H9 (cell line): ENCODE results near the gene TRNAU1AP. TPM values are rescaled to one million over a fixed set of nuclear protein-coding genes. Genes with fewer than 3 reads are reported as not detected.

ENCODE experiments used
- DNase-seq: peaks from one replicate; pipeline ENCODE4 v3.0.0-alpha.2; 2017
- H2AFZ ChIP-seq: one replicate; pipeline ENCODE4 v1.6.1; 2013; ENCODE audit warnings: mild to moderate bottlenecking, low read length, control low read depth, moderate library complexity
- H2AK5ac ChIP-seq: 2 replicates; pipeline ENCODE4 v1.6.1; 2013; ENCODE audit warnings: low read length, control low read depth, mixed read lengths; ENCODE audit not compliant: insufficient read length
- H2BK120ac ChIP-seq: one replicate; pipeline ENCODE4 v1.6.1; 2013; ENCODE audit warnings: low read depth, mild to moderate bottlenecking, low read length, control low read depth, inconsistent platforms; ENCODE audit not compliant: poor library complexity, severe bottlenecking
- H2BK12ac ChIP-seq: 2 replicates; pipeline ENCODE4 v1.6.1; 2013; ENCODE audit warnings: low read length, control low read depth, mixed read lengths, low read depth; ENCODE audit not compliant: insufficient read length
- H2BK15ac ChIP-seq: 2 replicates; pipeline ENCODE4 v1.6.1; 2013; ENCODE audit warnings: low read depth, low read length, control low read depth
- H2BK20ac ChIP-seq: one replicate; pipeline ENCODE4 v1.6.1; 2013; ENCODE audit warnings: low read depth, mild to moderate bottlenecking, low read length, control low read depth, inconsistent platforms; ENCODE audit not compliant: poor library complexity, severe bottlenecking
- H2BK5ac ChIP-seq: 2 replicates; pipeline ENCODE4 v1.6.1; 2013; ENCODE audit warnings: low read length, control low read depth, mixed read lengths; ENCODE audit not compliant: insufficient read length
- H3K14ac ChIP-seq: 2 replicates; pipeline ENCODE4 v1.6.1; 2013; ENCODE audit warnings: low read length, control low read depth; ENCODE audit not compliant: insufficient read depth
- H3K18ac ChIP-seq: 2 replicates; pipeline ENCODE4 v1.6.1; 2013; ENCODE audit warnings: low read depth, mild to moderate bottlenecking, mixed read lengths, low read length, control low read depth; ENCODE audit not compliant: insufficient read length
- H3K23ac ChIP-seq: 2 replicates; pipeline ENCODE4 v1.6.1; 2013; ENCODE audit warnings: low read length, control low read depth, mixed read lengths, low read depth; ENCODE audit not compliant: insufficient read length
- H3K23me2 ChIP-seq: 2 replicates; pipeline ENCODE4 v1.6.1; 2013; ENCODE audit warnings: low read depth, mild to moderate bottlenecking, mixed read lengths, low read length, control low read depth; ENCODE audit not compliant: insufficient read length, poor library complexity, severe bottlenecking
- H3K27ac ChIP-seq: 2 replicates; pipeline ENCODE4 v1.5.1; 2013; ENCODE audit warnings: low read length, control low read depth, mixed read lengths, low read depth; ENCODE audit not compliant: insufficient read length
- H3K27me3 ChIP-seq: 2 replicates; pipeline ENCODE4 v1.6.1; 2013; ENCODE audit warnings: low read length, control low read depth, inconsistent platforms; ENCODE audit not compliant: insufficient read depth
- H3K4ac ChIP-seq: 2 replicates; pipeline ENCODE4 v1.6.1; 2013; ENCODE audit warnings: low read depth, mild to moderate bottlenecking, control low read depth, inconsistent platforms, low read length, moderate library complexity
- H3K4me1 ChIP-seq: 2 replicates; pipeline ENCODE4 v1.6.1; 2013; ENCODE audit warnings: low read length, control low read depth, inconsistent platforms; ENCODE audit not compliant: insufficient read depth
- H3K4me2 ChIP-seq: 2 replicates; pipeline ENCODE4 v1.6.1; 2013; ENCODE audit warnings: low read length, control low read depth, mixed read lengths; ENCODE audit not compliant: insufficient read length, insufficient read depth
- H3K56ac ChIP-seq: 2 replicates; pipeline ENCODE4 v1.6.1; 2013; ENCODE audit warnings: low read depth, mild to moderate bottlenecking, mixed read lengths, low read length, control low read depth; ENCODE audit not compliant: insufficient read length
- H3K79me1 ChIP-seq: 2 replicates; pipeline ENCODE4 v1.6.1; 2013; ENCODE audit warnings: low read depth, mild to moderate bottlenecking, moderate library complexity, low read length, control low read depth, inconsistent platforms; ENCODE audit not compliant: insufficient read depth, poor library complexity, severe bottlenecking
- H3K79me2 ChIP-seq: 2 replicates; pipeline ENCODE4 v1.6.1; 2013; ENCODE audit warnings: low read length, control low read depth, inconsistent platforms; ENCODE audit not compliant: insufficient read depth
- H3K9ac ChIP-seq: 2 replicates; pipeline ENCODE4 v1.6.1; 2013; ENCODE audit warnings: low read length, control low read depth, mixed read lengths; ENCODE audit not compliant: insufficient read length; ENCODE audit errors: extremely low read depth
- H3K9me3 ChIP-seq: one replicate; pipeline ENCODE4 v1.6.1; 2013; ENCODE audit warnings: low read depth, low read length, inconsistent platforms; ENCODE audit not compliant: control insufficient read depth
- H3T11ph ChIP-seq: one replicate; pipeline ENCODE4 v1.6.1; 2013; ENCODE audit warnings: mild to moderate bottlenecking, low read length, control low read depth, inconsistent platforms
- H4K20me1 ChIP-seq: one replicate; pipeline ENCODE4 v1.6.1; 2013; ENCODE audit not compliant: control insufficient read depth, insufficient read length, insufficient read depth
- H4K5ac ChIP-seq: 2 replicates; pipeline ENCODE4 v1.6.1; 2013; ENCODE audit warnings: low read depth, mild to moderate bottlenecking, mixed read lengths, low read length, control low read depth; ENCODE audit not compliant: insufficient read length
- H4K8ac ChIP-seq: replicated peaks from 2 replicates; pipeline ENCODE4 v1.6.1; 2013; ENCODE audit warnings: low read length, control low read depth, mixed read lengths, low read depth; ENCODE audit not compliant: insufficient read length
- H4K91ac ChIP-seq: 2 replicates; pipeline ENCODE4 v1.6.1; 2013; ENCODE audit warnings: low read depth, mild to moderate bottlenecking, moderate library complexity, mixed read lengths, low read length, control low read depth; ENCODE audit not compliant: insufficient read length
- H3K27ac Mint-ChIP-seq, 3 experiments: 2 replicates in 2 of 3; 3 replicates in 1 of 3; pipeline ENCODE4 v1.8.0; 2020 to 2021; ENCODE audit warnings: mixed read lengths in 3 of 3, mild to moderate bottlenecking in 1 of 3, moderate library complexity in 1 of 3
- H3K27me3 Mint-ChIP-seq: 2 replicates; pipeline ENCODE4 v1.8.0; 2021; ENCODE audit warnings: low read depth, mild to moderate bottlenecking, moderate library complexity, mixed read lengths
- H3K36me3 Mint-ChIP-seq, 3 experiments: 2 replicates in 2 of 3; 3 replicates in 1 of 3; pipeline ENCODE4 v1.8.0; 2020 to 2021; ENCODE audit warnings: low read depth in 3 of 3, mixed read lengths in 3 of 3; ENCODE audit not compliant: insufficient read depth in 1 of 3
- H3K4me1 Mint-ChIP-seq, 2 experiments: 2 replicates each; pipeline ENCODE4 v1.8.0; 2020; ENCODE audit warnings: mixed read lengths in 2 of 2
- H3K4me3 Mint-ChIP-seq, 2 experiments: 2 replicates in 1 of 2; 3 replicates in 1 of 2; pipeline ENCODE4 v1.8.0; 2020 to 2021; ENCODE audit warnings: mild to moderate bottlenecking in 2 of 2, mixed read lengths in 2 of 2, moderate library complexity in 1 of 2
- H3K9me3 Mint-ChIP-seq, 2 experiments: 2 replicates in 1 of 2; 3 replicates in 1 of 2; pipeline ENCODE4 v1.8.0; 2020; ENCODE audit warnings: mild to moderate bottlenecking in 2 of 2, mixed read lengths in 2 of 2, moderate library complexity in 1 of 2
- CTCF ChIP-seq: fragments of 200-600 bp; sonication (generic); conservative IDR thresholded peaks from 3 replicates; pipeline ENCODE4 v1.8.0; 2021; ENCODE audit warnings: antibody characterized with exemption, mild to moderate bottlenecking
- WGBS: extraction: QIAGEN DNeasy Blood & Tissue Kit; methylation state at CpG from one replicate; pipeline ENCODE4 v1.1.7; 2013; ENCODE audit warnings: missing lambda C conversion rate, low lambda C conversion rate, mixed read lengths; ENCODE audit not compliant: insufficient read length; ENCODE audit errors: extremely low coverage; 5-methylcytosine and 5-hydroxymethylcytosine counted together
- total RNA-seq: library from RNA; stranded (reverse); gene quantifications from 2 replicates; pipeline ENCODE4 v1.2.1, GENCODE V29; 2021

The TRNAU1AP gene
- total RNA-seq, 1 experiment from 2014 or later: 45.0 TPM

GRCh38 chr1:28509705-28510272, 43.1 kb upstream of the TRNAU1AP start:
- Mint-ChIP-seq H3K4me1 (peaks cover 18 to 37% of the 10 kb centered on the region in 2 experiments), H3K4me3 (peak overlapping the region; percentile 97), H3K27me3 (peaks cover 55% of the 10 kb centered on the region), H3K36me3 (peaks cover 67 to 80% (median 79%) of the 10 kb centered on the region in 3 experiments), H3K9me3 (peaks cover 7 to 8% of the 10 kb centered on the region in 2 experiments), H3K27ac (peak overlapping the region; percentile 94 to 99 (median 99))
- Histone ChIP-seq H2BK15ac (no peak overlapping the region), H3K56ac (no peak overlapping the region), H3T11ph (no peak overlapping the region), H4K8ac (peak overlapping the region; percentile 38), H2BK120ac (no peak overlapping the region), H4K20me1 (peaks cover 3% of the 10 kb centered on the region), H3K9me3 (no peaks in the 10 kb centered on the region), H3K9ac (peak overlapping the region; percentile 99), H4K5ac (peak overlapping the region; percentile 79), H3K4me2 (peak overlapping the region; percentile 65), H2BK5ac (peak overlapping the region; percentile 9), H2BK12ac (no peak overlapping the region), H2AK5ac (no peak overlapping the region), H3K23ac (no peak overlapping the region), H3K27me3 (no peaks in the 10 kb centered on the region), H3K79me2 (no peaks in the 10 kb centered on the region), H2BK20ac (no peak overlapping the region), H3K4me1 (peaks cover 2% of the 10 kb centered on the region; the same call in 1 of the 2 replicates), H4K91ac (no peak overlapping the region), H3K14ac (no peak overlapping the region), H3K79me1 (no peaks in the 10 kb centered on the region), H3K23me2 (peaks cover 4% of the 10 kb centered on the region), H2AFZ (no peak overlapping the region), H3K18ac (peak overlapping the region; percentile 9), H3K4ac (no peak overlapping the region), H3K27ac (peak overlapping the region; percentile 89)
- no peak for DNase-seq
- WGBS: no CpG with 5 or more reads among the region's 8 CpGs
- no peak for TF ChIP-seq CTCF
